Kidney epithelial cell (primary cell): ENCODE measurements around the gene NPIPB6. TPM values are rescaled to one million over a fixed set of nuclear protein-coding genes. Genes with fewer than 3 reads are reported as not detected.

Experiments used
- DNase-seq: peaks from one replicate; pipeline ENCODE4 v3.0.0-alpha.2; 2010; ENCODE audit warnings: low read depth
- H3K27me3 ChIP-seq: 2 replicates; pipeline ENCODE4 v1.6.0; 2011; ENCODE audit warnings: low read length; ENCODE audit not compliant: control insufficient read depth, insufficient read depth
- H3K36me3 ChIP-seq: 2 replicates; pipeline ENCODE4 v1.5.1; 2011; ENCODE audit warnings: low read length; ENCODE audit not compliant: control insufficient read depth, insufficient read depth
- H3K4me3 ChIP-seq: 2 replicates; pipeline ENCODE4 v1.5.1; 2011; ENCODE audit warnings: low read depth, mild to moderate bottlenecking, control low read depth, low read length
- total RNA-seq: library from RNA; depleted of rRNA; stranded (reverse); fragments of >200 nt; gene quantifications from 2 replicates; pipeline ENCODE4 v1.2.3, GENCODE V29; 2015
- TF ChIP-seq, protein P1 (sequence below): IDR thresholded peaks from 2 replicates; pipeline ENCODE4 v1.5.1; 2011; ENCODE audit warnings: mild to moderate bottlenecking, moderate library complexity, low read length, control low read depth, inconsistent platforms; ENCODE audit not compliant: insufficient read depth, poor library complexity, severe bottlenecking

The NPIPB6 gene
- total RNA-seq, 1 donor from 2014 or later, result not detected

DNA sequence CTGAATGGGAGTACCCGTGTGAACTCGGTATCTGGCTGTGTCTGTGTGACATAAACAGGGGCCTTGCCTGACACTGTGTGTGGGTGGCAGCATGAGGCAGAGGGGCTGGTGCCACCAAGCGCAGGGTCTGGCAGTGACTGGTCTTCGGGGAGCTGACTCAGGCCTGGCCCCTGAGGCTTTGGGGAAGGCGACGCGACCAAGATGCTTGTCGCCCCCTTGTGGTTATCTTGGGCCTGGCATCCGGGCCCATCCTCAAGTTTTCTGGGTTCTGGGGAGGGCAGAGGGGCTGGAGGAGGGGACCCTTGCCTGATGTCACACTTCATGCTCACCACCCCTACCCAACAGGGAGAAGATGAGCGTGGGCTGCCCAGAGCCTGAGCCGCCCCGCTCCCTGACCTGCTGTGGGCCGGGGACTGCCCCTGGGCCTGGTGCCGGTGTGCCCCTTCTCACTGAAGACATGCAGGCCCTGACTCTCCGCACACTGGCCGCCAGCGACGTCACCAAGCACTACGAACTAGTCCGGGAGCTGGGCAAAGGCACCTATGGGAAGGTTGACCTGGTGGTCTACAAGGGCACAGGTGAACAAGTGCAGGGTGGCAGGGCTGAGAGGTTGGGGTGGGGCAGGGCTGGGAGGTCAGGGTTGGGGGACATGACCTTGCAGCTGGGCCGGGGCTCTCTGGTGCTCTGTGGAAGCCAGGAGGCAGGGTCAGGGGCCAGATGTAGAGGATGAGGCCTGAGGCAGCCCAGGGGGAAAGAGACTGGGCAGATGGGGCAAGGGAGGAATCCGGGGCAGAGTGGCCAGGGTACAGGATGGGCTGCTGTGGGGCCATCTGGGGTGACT is 46.0 kb downstream of the NPIPB6 start:
- no peaks in the 10 kb centered on the region for H3K36me3 ChIP-seq
- TF ChIP-seq, protein P1, sequence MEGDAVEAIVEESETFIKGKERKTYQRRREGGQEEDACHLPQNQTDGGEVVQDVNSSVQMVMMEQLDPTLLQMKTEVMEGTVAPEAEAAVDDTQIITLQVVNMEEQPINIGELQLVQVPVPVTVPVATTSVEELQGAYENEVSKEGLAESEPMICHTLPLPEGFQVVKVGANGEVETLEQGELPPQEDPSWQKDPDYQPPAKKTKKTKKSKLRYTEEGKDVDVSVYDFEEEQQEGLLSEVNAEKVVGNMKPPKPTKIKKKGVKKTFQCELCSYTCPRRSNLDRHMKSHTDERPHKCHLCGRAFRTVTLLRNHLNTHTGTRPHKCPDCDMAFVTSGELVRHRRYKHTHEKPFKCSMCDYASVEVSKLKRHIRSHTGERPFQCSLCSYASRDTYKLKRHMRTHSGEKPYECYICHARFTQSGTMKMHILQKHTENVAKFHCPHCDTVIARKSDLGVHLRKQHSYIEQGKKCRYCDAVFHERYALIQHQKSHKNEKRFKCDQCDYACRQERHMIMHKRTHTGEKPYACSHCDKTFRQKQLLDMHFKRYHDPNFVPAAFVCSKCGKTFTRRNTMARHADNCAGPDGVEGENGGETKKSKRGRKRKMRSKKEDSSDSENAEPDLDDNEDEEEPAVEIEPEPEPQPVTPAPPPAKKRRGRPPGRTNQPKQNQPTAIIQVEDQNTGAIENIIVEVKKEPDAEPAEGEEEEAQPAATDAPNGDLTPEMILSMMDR, result peak; percentile 90
- peaks cover 2% of the 10 kb centered on the region for H3K27me3 ChIP-seq
- H3K4me3 ChIP-seq, result no peak overlapping the region
- DNase-seq, result no peak

DNA sequence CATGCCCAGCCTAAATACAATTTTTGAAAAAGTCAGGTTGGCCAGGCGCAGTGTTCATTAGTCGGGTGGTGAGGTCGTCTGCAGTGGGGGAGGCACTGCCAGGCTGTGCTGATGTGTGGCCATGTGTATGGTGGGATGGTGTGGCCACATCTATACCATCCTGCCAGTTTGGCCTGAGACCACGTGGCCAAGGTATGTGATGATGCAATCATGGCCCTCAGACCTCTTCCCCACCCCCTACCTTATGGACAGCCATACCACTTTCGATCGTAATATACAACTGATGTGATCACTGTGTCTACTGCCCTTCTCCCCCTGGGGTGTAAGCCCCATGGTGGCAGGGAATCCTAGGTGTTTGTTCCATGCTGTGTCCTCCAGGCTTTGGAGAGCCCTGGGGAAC is 47.3 kb downstream of the NPIPB6 start:
- no peak for DNase-seq
- Histone ChIP-seq H3K27me3 (peaks cover 2% of the 10 kb centered on the region), H3K36me3 (no peaks in the 10 kb centered on the region), H3K4me3 (no peak overlapping the region)
- TF ChIP-seq, protein P1, result no peak

DNA sequence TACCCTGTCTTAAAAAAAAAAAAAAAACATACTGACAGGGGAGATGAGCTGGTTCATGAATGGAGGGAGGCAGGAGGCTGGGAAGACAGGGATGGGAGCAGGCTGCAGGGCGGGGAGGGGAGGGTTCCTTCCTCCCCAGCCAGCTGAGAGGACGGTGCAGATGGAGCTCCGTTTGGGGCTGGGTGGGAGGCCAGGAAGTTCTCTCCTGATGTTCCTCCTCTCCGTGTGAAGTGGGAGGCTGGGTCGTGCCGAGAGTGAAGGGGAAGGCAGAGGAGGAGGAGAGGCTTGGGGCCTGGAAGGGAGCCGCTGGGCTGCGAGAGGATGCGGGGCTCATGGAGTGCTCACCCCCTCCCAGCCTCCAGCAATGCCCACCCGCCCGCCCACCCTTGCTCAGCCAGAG is 49.7 kb downstream of the NPIPB6 start:
- Histone ChIP-seq H3K27me3 (peaks cover 2% of the 10 kb centered on the region), H3K36me3 (no peaks in the 10 kb centered on the region), H3K4me3 (no peak overlapping the region)
- TF ChIP-seq, protein P1, result no peak
- no peak for DNase-seq

DNA sequence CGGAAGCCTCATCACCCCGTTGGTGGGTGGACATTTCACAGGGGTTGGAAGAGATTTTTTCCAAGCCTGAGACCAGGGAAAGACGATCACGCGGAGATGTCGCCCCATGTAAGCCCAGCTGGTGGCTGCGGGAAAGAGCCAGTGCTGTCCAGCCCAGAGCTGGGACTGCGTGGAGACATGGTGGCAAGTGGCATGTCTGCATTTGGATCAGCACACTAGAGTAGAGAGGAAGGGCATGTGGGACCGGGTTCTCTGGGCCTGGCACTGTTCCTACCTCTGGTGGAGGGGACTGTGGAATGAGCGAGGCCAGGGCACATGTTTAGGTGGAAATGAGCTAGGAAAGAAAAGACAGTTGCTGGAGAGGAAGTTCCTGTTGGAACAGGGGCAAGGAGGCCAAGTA is 51.0 kb downstream of the NPIPB6 start:
- H3K4me3 ChIP-seq, result no peak overlapping the region
- peaks cover 2% of the 10 kb centered on the region for H3K27me3 ChIP-seq
- TF ChIP-seq, protein P1, result no peak
- H3K36me3 ChIP-seq, result no peaks in the 10 kb centered on the region
- no peak for DNase-seq

DNA sequence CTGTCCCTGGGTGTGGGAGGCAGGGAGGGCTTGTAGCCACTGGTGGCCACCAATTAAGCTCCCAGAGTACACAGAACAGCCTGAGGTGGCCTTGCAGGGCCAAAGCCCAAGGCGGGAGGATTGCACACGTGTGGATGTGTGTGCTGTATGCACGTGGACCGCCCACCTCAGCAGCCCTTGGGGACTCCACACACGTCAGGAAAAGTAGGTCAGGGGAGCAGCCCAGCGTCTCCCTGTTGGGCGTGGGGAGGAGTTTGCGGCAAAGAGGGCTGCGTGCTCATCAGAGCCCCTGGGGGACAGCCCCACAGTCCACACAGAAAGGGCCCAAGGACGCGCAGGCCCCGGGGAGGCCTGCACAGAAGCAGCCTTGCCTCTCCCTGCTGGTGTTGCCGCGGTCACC is 51.4 kb downstream of the NPIPB6 start:
- TF ChIP-seq, protein P1, result no peak
- no peaks in the 10 kb centered on the region for H3K36me3 ChIP-seq
- DNase-seq, result no peak
- H3K4me3 ChIP-seq, result no peak overlapping the region
- H3K27me3 ChIP-seq, result peaks cover 2% of the 10 kb centered on the region

DNA sequence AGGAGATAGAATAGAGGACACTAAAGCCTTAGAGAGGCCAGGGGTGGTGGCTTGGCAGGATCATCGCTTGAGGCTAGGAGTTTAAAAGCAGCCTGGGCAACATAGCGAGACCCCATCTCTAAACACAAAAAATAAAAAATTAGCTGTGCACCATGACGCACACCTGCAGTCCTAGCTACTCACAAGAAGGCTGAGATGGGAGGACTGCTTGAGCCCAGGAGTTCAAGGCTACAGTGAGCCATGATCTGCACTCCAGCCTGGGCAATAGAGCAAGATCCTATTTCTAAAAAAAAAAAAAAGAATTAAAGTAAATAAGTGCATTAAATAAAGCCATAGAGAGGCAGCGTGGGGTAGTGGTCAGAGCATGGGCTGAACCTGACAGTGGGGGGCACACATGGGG is 51.9 kb downstream of the NPIPB6 start:
- no peaks in the 10 kb centered on the region for H3K36me3 ChIP-seq
- TF ChIP-seq, protein P1, result no peak
- no peak overlapping the region for H3K4me3 ChIP-seq
- no peak for DNase-seq
- H3K27me3 ChIP-seq, result peaks cover 2% of the 10 kb centered on the region
